ENCODE measurements around the gene KCTD20.

The KCTD20 gene

DNA sequence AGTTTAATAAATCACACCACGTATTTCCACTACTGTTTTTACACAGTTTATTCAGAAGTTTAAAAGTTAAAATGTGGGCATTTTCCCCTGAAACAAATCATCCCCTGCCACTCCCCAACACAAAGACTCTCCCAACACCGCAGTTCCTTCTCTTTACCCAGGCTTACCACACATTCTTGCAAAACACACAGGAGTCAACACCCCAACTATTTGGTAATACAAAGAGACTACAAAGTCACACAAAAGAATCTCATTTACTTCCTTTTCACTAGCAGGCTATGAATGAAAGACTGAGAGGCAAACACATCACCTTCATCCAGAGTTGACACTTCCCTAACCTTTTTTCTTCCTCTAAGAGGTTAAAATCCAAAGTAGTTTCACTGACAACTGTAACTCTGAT is 51.1 kb downstream of the KCTD20 start:
- DNase-seq (ENCODE audit: low read depth in 2 of 2), result no peak

GRCh38 chr6:36495086-36495485 is 52.3 kb downstream of the KCTD20 start:
- DNase-seq (ENCODE audit: low read depth in 2 of 2), result no peak

DNA sequence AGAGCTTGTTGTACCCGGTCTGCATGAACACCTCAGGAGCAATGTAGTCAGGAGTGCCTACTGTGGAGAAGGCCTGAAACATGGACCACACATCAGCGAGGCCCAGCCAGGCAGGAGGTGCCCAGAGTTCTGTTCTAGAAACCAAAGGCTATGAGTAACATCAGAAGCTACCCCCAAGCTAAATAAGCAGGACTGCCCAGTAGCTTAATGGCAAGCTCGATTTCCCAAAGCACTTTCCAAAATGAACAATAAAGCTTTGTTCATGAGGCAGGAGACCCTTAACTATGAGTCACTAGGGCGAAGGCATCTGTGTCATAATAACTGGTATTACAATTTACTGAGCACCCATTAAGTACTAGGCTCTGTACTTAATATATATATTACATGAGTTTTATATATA is 57.1 kb downstream of the KCTD20 start:
- no peak for DNase-seq (ENCODE audit: low read depth in 2 of 2)

DNA sequence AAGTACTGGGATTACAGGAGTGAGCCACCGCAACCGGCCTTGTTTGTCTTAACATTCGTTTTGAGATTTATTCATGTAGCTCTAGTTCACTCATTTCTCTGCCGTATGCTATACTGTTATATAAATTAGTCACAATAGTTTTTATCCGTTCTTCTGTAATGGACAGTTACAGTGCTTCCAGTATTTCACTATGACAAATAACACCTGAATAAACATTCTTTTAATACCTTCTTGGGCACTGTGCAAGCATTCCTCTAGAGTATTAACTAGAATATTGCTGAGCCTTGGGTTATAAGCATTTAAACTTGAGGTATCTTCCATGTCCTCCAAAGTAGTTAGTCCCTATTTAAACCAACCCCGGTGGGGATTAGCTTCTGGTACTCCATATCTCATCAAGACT is 58.9 kb downstream of the KCTD20 start:
- DNase-seq (ENCODE audit: low read depth in 2 of 2), result no peak

DNA sequence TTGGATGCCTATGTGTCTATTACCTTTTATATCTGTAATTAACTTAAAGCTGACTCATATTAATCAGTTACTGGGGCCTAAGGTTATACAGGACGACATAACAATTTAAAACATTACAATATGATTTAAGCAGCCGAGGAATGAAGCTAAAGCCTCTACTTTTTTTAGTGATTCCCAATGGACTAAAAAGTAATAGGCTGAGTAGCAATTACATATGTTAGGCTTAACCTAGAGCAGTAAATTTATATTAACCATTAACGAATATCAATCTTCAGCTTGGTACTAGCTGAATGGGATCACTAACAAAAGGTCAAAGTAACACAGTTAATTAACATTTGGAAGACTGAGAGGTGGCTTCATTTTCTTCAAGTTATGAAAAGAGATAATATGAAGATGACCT is 61.4 kb downstream of the KCTD20 start:
- no peak for DNase-seq (ENCODE audit: low read depth in 2 of 2)

DNA sequence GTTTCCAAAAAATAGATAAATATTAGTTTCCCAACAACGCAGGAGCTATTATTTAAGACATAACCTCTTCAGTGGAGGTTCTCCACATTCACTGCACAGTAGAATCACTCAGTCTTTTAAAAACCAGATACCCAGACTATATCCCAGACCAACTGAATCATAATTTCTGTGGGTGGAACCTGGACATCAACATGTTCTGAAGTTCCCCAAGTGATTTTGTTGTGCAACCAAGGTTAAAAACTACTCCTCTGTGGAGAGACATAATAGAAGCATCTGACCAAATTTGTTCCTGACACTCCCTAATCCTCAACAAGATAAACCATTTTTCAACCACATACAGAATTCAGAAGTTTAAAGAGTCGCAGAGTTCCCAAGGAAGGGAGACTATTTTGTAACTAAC is 62.2 kb downstream of the KCTD20 start:
- no peak for DNase-seq (ENCODE audit: low read depth in 2 of 2)

GRCh38 chr6:36505744-36506534 is 63.1 kb downstream of the KCTD20 start:
- DNase-seq (ENCODE audit: low read depth in 2 of 2), result no peak

DNA sequence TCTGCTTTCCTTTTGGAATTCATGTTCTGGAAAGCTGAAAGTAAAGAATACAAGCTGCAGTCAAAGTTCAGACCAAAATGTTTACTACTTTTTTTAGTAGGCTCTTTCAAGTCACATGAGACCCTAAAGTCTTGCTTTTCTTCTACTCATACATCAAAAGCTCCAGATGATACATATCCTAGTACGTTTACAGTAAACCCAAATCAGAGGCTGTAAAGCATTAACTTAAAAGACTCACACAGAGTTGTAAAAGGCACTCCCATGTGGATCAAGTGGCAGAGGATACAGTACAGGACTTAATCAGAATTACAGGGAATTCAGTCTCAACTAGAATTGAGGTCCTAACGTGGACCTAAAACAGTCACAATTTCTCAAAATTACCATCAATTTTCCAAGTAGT is 63.8 kb downstream of the KCTD20 start:
- DNase-seq (ENCODE audit: low read depth in 2 of 2), result no peak

GRCh38 chr6:36508532-36508931 is 65.7 kb downstream of the KCTD20 start:
- DNase-seq (ENCODE audit: low read depth in 2 of 2), result no peak

DNA sequence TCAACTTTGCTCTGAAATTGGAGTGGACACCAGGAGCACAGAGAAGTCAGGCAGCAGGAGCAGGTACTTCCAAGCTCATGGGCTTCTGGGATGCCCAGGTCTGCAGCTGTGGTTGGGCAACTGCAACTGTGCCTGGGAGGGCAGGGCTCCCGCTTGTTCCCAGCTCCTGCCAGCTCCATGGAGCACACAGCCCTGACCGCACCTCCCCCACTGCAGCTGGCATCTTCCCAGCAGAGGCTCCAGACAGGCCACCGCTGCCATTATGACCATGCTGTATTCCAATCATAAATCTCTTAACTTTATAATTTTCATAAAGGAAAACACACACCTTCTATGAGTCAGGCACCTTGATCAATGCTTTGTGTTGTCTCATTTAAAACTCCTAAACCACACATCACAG is 67.6 kb downstream of the KCTD20 start:
- DNase-seq (ENCODE audit: low read depth in 2 of 2), result no peak

DNA sequence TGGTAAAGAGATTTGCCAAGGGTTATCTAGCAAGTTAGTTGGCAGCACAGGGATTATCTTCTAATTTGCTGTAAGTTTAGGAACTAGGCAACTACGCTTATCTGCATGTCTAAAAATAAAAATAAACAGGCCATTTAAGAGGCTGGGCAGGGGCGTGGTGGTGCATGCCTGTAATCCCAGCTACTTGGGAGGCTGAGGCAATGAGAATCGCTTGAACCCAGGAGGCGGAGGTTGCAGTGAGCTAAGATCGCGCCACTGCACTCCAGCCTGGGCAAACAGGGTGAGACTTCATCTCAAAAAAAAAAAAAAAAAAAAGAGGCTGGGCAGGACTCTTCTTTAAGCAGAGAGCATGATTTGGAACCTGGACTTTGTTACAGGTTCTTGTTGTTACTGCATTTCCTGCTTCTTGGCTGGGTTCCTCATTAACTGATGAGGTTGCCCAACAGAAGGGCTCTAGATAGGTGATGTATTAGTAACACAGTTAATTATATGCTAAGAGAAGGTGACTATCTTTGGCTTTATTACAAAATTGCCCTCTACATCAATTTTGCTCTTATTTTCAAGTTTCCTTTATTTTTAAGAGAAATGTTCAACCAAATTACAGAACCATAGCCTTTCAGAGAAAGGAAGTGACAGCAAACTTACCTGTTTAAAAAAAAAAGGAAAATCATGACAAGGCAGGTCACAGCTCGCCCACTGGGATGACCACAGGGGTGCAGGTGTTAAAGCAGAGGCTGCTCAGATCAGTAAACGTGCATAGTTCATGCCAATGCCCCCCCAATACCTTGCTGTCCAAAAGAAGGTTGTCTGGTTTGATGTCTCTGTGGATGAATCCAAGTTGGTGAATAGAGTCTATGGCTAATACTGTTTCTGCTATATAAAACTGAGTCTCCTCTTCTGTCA is 72.0 kb downstream of the KCTD20 start:
- no peak for DNase-seq (ENCODE audit: low read depth in 2 of 2)

GRCh38 chr6:36515844-36516243 is 73.0 kb downstream of the KCTD20 start:
- DNase-seq (ENCODE audit: low read depth in 2 of 2), result no peak

GRCh38 chr6:36516559-36516958 is 73.8 kb downstream of the KCTD20 start:
- no peak for DNase-seq (ENCODE audit: low read depth in 2 of 2)

- DNase-seq (ENCODE audit: low read depth in 2 of 2), result no peak
These were observed 74.2 kb downstream of the KCTD20 start for GRCh38 chr6:36516988-36517387.

DNA sequence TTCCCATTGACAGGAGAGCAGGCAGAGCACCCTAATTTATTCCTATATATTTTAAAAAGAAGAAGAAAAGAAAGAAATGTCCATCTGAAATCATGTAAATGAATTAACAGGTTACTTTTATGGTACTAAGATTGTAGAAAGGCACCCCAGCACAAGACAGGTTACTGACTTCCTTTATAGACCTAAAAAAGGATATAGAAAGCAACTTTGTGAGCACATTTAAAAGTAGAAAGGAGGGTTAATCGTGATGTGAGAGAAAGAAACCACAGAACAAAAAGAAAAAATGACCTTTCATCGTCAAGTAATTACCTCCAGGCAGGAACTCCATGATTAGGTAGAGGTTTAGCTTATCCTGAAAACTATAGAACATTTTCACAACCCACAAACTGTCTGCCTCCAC is 74.6 kb downstream of the KCTD20 start:
- no peak for DNase-seq (ENCODE audit: low read depth in 2 of 2)

GRCh38 chr6:36519352-36519751 is 76.6 kb downstream of the KCTD20 start:
- DNase-seq (ENCODE audit: low read depth in 2 of 2), result no peak

- DNase-seq (ENCODE audit: low read depth in 2 of 2), result no peak
These were observed 80.7 kb downstream of the KCTD20 start for GRCh38 chr6:36523451-36523850.

DNA sequence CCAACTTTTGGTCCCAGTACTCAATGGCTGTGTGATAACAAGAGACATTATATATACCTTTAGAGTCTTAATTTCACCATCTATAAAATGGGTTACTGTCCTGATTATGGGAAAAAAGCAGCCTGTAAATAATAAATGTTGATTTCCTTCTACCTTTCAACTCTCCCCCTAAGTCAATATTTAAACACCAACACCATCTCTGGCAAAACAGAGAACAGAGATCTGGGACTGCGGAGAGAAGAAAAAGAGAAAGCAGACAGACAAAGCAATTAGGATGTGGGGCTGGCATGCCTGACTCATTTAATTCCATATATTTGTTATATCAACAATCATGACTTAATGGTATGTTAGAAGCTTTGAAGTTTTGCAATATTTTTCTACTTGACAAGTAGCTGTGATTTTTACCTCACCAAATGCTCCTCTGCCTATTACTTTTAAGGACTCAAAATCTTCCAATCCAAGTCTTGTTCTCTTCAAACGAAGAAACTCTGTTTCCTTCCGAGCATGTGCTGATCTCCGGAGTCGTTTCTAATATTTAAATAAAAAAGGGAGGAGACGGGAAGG is 81.2 kb downstream of the KCTD20 start:
- DNase-seq (ENCODE audit: low read depth in 2 of 2), result no peak

DNA sequence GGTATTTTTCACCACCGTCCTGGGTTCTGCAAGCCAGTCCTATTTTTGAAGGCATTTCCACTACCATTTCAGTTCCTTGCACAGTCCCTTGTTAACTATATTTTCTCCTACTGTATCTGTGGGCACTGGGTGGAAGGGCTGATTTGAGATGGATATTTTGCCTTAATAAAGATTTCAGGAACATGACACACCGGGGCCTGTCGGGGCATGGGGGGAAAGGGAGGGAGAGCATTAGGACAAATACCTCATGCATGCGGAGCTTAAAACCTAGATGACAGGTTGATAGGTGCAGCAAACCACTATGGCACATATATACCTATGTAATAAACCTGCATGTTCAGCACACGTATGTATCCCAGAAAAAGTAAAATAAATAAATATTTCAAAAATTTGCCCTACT is 82.1 kb downstream of the KCTD20 start:
- DNase-seq (ENCODE audit: low read depth in 2 of 2), result no peak

- DNase-seq (ENCODE audit: low read depth in 2 of 2), result no peak
These were observed 82.5 kb downstream of the KCTD20 start for GRCh38 chr6:36525346-36525745.

- no peak for DNase-seq (ENCODE audit: low read depth in 2 of 2)
These were observed 83.3 kb downstream of the KCTD20 start for GRCh38 chr6:36526066-36526465.

DNA sequence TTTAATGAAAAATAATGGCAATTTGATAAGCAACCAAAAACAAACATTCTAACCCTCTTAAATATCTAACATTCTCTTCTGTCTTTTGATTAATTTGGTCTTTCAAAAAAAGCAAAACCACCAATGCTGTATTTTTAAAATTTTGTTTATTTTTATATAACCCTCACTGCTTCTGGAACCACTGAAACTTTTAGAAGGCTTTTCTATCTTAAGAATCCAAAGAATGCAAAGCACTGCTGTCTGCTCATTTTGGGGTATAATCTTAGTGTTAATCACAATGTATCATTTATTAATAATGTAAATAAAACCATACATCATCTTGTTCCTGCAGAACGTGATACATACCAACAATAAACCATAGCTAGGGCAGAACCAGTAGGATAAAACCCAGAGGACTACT is 90.5 kb downstream of the KCTD20 start:
- DNase-seq (ENCODE audit: low read depth in 2 of 2), result no peak
